GM21526 (cell line): ENCODE measurements around the gene DLG5.

Source experiments
- ATAC-seq: cut with Tn5 transposase; IDR thresholded peaks from one replicate; pipeline ENCODE4 v1.9.1; 2021; ENCODE audit warnings: moderate library complexity; ENCODE audit not compliant: unreplicated experiment, low FRiP score

The DLG5 gene

DNA sequence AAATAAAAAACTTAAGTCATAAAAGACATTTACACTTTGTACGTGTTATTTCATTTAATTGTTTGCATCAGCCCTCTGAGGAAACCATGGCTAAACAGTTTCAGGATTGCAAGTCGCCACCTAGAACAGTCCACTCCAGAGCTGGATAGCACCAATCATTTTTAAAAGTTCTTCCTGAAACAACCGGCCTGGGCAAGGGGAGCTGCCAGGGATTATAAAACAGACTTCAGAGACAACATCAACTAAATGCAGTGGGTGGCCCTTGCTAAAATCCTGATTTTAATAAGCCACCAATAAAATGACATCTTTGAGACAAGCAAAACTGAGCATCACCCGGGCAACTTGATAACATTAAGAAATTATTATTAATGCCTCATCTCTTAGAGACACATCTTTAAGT lies 13.5 kb downstream of the DLG5 start:
- no peak for ATAC-seq

DNA sequence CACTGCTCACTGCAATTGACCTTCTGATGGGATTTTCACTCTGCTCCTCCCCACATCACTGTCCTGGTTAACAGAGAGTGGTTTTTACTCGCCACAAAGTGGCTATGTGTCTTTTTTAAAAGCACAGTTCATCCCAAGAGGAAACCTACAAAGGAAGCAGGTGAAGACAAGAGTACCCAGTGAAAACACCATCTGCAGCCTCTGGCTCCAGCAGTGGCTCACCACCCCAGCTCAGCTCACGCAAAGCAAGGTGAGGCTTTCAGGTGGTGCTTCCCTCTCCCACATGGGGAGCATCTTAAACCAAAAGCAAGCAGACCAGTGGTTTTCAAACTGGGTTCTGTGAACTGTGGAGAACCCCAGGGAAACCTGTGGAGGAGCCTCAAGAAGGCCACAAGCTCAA lies 14.0 kb downstream of the DLG5 start:
- ATAC-seq: no peak

DNA sequence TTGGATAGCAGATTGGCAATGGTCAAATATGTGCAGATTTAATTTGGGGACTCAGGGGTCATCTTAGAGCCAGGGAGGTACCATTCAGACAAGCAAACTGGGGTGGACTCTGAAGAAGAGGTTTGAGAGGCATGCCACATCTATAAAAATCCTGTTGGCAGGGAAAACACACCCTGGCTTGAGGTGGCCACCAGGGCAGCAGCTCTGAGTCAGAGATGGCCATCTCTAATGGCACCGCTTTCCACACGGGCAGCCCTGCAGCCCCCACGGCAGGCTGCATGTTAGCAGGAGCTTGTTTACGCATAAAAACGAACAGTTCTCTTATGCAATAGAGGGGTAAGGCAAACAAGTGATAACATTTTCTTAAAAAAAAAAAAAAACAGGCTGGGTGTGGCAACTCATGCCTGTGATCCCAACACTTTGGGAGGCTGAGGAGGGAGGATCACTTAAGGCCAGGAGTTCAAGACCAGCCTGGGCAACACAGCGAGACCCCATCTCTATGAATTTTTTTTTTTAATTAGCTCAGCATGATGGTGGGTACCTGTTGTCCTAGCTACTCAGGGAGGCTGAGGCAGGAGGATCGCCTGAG lies 14.9 kb downstream of the DLG5 start:
- ATAC-seq: no peak

- ATAC-seq: no peak
Observed at GRCh38 chr10:77910524-77911145, 15.9 kb downstream of the DLG5 start.

DNA sequence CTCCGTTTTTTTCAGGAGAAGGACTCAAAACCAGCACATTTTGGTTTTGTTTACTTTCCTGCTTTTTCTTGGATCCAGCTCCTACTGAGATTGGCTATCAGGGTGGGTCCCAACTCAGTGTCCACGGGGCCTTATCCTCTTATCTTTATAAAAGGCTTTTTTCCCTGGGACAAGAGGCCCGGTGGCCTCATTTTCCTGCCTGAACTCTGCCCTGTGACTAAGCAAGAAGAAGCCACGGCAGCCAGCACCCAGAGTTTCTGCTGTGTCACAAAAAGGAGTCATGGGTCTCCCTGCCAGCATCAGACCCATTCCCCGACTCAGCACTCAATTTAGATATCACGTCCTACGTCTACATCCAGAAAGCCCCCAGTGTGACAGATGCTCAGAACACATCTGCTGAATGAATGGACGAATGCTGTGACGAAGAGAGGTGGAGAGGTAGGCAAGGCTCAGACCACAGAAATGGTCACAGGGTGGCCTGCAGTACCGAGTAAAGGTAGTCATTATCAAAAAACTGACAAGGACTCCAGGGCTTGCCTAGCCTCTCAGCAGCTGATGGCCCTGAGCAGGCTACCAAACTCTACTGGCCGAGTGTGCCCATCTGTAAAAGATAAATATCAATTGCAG lies 16.7 kb downstream of the DLG5 start:
- ATAC-seq: no peak

DNA sequence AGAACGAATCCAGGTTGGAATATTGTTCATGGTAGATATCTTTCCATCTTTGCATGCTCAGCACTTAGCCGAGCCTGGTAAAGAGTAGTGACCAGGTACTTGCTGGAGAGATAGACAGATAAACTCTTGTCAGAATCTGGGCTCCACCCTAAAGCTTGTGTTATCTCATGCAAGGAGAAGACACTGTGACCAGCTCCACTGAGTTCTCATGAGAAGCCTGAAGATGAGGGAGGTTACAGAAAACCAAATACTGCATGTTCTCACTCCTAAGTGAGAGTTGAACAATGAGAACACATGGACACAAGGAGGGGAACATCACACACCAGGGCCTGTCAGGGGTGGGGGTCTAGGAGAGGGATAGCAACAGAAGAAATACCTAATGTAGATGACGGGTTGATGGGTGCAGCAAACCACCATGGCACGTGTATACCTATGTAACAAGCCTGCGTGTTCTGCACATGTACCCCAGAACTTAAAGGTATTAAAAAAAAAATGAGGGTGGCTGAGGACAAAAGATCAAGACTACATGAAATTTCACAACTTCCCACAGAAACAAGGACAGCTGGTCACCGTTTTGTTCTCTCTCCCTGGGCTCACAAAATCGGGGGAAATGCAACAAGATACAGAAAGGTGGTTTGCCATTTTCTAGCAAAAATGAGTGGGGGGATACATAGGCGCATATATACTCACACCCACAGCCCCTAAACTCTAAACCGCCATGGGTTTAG lies 17.4 kb downstream of the DLG5 start:
- no peak for ATAC-seq

DNA sequence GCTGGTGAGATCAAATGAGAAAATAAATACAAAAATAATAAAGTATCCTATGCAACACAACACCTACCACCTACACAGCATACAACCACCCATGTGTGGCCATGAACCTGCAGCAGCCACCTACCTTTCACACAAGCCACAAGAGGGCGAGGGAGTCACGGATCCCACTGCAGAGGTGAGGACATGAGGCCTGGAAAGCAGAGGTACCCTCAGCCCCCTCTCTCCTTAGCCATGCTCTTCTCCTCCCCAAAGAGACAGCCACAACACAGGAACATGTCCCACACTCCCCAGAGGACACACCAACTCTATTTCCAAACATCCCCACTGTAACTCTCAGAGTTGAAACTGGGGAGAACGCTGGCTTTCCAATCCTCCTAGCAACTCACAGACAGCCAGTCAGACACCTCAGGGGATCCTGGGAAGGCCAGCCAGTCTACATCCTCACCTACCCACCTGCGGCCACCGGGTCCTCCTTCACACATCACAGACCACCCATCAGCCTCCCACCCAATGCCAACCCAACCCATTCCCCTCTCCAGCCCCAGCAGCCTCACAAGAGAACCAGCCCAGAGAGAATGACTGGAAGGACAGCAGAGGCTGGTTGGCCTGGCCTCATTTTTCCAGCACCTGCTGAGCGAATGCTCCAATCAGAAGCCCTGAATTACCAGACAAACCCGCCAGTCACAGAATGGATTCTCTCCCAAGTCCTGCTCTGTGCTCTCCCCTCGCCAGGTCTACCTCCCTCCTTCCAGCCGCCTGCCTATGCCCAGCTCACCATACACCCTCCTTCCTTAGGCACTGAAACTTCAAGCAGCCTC lies 18.4 kb downstream of the DLG5 start:
- ATAC-seq: no peak

DNA sequence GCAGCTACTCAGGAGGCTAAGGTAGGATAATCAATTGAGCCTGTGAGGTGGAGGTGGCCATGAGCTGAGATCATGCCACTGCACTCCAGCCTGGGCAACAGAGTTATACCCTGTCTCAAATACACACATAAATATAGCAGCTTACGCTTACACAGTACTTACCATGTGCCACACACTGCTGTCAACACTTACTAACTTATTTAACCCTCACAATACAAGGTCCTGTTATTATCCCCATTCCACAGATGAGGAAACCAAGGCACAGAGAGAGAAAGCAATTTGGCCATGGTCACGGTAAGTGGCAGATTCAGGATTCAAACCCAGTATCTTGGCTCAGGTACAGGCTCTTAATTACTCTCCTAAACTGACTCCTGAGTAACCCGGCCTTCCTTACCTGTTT lies 19.1 kb downstream of the DLG5 start:
- no peak for ATAC-seq

- no peak for ATAC-seq
Observed at GRCh38 chr10:77906951-77907421, 19.6 kb downstream of the DLG5 start.

DNA sequence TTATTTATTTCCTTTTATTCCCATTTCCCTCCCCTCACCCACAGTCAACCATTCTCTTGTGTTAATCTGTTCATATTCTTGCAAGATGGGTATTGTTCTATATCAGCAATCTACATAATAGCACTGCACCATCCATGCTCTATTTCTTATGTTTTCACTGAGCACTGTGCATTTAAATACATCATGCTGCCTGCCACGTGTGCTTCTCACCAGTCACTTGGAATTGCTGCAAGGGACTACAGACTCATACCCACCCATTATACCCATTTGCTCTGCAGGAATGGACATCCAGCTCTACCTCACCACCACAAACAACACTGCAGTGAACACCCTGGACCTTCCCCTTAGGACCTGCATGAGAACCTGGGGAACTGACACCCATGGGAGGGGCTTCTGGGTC lies 20.8 kb downstream of the DLG5 start:
- ATAC-seq: no peak

GRCh38 chr10:77905086-77905748 lies 21.3 kb downstream of the DLG5 start:
- no peak for ATAC-seq

- ATAC-seq: no peak
Observed at GRCh38 chr10:77904100-77904840, 22.3 kb downstream of the DLG5 start.

- no peak for ATAC-seq
Observed at GRCh38 chr10:77902159-77902558, 24.4 kb downstream of the DLG5 start.

DNA sequence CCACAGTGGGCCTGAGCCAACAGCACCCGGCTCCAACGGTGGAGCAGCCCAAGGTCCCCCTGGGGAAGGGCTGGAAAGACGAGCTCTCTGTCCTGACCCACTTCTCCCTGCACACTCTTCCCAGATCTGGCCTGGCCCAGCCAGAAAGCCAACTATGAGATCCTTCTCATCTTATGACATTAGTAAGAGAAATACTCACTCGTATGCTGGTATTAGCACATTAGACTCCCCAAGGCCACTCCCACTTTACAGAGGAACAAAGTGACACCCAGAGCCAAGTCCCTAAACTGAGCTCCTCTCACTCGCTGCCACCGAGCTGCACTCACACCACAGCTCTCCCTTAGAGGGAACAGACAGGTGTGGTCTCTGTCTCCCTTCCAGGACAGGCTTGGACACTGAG lies 24.8 kb downstream of the DLG5 start:
- ATAC-seq: no peak

- no peak for ATAC-seq
Observed at GRCh38 chr10:77899690-77900089, 26.9 kb downstream of the DLG5 start.

- no peak for ATAC-seq
Observed at GRCh38 chr10:77899080-77899477, 27.5 kb downstream of the DLG5 start.

DNA sequence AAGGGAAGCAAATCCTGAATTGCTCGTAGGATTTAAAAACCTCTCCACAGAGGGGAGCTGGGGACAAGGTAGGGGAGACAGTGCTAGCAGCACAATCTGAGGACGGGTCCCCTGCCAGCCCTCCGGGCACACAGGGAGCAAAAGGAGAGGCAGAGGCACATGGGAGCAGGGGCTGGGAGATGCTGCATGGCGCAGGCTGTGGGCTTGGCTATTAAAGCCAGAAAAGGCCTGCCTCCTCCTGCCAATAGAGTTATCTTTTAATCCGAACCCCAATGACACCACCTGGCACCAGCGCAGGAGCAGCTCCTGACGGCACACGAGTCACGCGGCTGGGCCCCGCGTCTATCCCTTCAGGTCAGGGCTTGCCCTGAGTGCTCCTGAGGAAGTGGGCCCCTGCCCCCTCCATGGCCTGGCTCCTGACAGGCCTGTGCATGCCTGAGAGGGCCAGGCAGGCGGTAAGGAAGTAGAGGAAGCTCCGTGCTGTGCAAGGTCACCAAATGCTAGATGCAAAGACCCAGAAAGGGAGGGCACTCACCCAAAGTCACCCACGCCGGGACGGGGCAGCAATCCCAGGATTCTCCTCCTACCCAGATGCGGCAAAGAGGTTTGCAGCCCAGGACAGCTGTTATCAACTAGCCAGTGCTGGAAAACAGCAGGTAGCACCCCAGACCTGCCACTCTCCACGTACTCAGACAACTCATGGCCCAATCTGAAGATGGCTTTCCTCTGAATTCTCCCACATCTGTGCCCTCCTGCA lies 28.1 kb downstream of the DLG5 start:
- ATAC-seq: no peak

DNA sequence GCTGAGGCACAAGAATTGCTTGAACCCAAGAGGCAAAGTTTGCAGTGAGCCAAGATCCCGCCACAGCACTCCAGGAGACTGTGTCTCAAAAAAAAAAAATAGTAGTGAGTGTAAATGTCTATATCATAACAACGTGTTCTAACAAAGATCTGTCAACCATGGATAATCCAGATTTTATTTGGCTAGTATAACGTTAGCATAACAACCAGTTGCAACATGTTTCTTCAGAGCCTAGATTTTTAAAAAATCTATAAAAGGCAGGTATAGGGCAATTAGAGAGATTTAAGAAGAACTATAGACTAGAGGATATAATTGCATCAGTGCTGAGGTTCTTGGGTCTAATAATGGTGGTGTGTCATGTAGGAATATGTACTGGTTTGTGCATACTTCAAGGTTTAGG lies 30.5 kb downstream of the DLG5 start:
- ATAC-seq: no peak

DNA sequence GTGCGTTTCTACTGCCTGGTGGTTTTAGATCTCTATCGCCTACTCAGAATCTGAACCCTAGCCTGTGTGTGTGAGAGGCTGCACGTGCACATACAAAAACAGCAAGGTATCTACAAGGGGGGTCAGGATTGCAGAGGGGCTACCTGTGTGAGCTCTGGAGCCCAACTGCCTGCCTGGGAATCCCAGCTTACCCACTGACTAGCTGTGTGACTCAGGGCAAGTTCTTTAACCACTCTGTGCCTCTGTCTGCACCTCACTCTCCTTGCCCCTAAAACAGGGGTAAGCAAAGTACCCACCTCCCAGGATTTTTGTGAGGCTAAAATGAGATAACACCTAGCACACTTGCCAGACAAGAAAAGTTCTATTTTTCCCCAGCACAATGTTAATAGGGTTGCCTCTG lies 32.5 kb downstream of the DLG5 start:
- ATAC-seq: no peak
